Activated CD4-positive, alpha-beta T cell treated with anti-CD3 and anti-CD28 coated beads, Interleukin-2, amount 10 ng/mL, durations not matched to agents 7 days and 5 days (primary cell): ENCODE measurements around the gene FBXO30. TPM values are rescaled to one million over a fixed set of nuclear protein-coding genes. Genes with fewer than 3 reads are reported as not detected.

Source experiments
- CTCF ChIA-PET: fragments of 350-600 bp; sonication (Branson Sonifier 250); formaldehyde crosslinking; loops from one replicate; lab custom pipeline; 2021; ENCODE audit warnings: antibody characterized with exemption; lab: Charles Lee
- POLR2A ChIA-PET: fragments of 350-600 bp; sonication (Branson Sonifier 250); formaldehyde crosslinking; loops from one replicate; lab custom pipeline; 2021; ENCODE audit warnings: antibody characterized with exemption; lab: Charles Lee
- DNase-seq: peaks from one replicate; pipeline ENCODE4 v3.0.0-alpha.2; 2020
- H3K27ac Mint-ChIP-seq: one replicate; pipeline ENCODE4 v1.8.0; 2021; ENCODE audit warnings: mild to moderate bottlenecking, moderate library complexity, mixed read lengths
- H3K27me3 Mint-ChIP-seq: one replicate; pipeline ENCODE4 v1.8.0; 2021; ENCODE audit warnings: mixed read lengths
- H3K36me3 Mint-ChIP-seq: one replicate; pipeline ENCODE4 v1.8.0; 2021; ENCODE audit warnings: low read depth, mixed read lengths
- H3K4me1 Mint-ChIP-seq: one replicate; pipeline ENCODE4 v1.8.0; 2021; ENCODE audit warnings: mixed read lengths
- H3K4me3 Mint-ChIP-seq: one replicate; pipeline ENCODE4 v1.8.0; 2021; ENCODE audit warnings: mild to moderate bottlenecking, moderate library complexity, mixed read lengths
- H3K9me3 Mint-ChIP-seq: one replicate; pipeline ENCODE4 v1.8.0; 2021; ENCODE audit warnings: mixed read lengths
- total RNA-seq, 2 experiments: library from RNA; stranded (reverse); gene quantifications; one replicate each; pipeline ENCODE4 v1.2.3, GENCODE V29; 2021

FBXO30 gene
- total RNA-seq, 2 experiments from 2014 or later, result 3.1 to 4.0 TPM

GRCh38 chr6:145772846-145773245, 41.7 kb downstream of the FBXO30 start:
- ChIA-PET POLR2A (no interaction called here), CTCF (no interaction called here)
- Mint-ChIP-seq H3K36me3 (no peaks in the 10 kb centered on the region), H3K4me3 (no peak overlapping the region), H3K9me3 (peaks cover 3% of the 10 kb centered on the region), H3K27ac (no peak overlapping the region), H3K4me1 (no peaks in the 10 kb centered on the region), H3K27me3 (peaks cover 5% of the 10 kb centered on the region)
- DNase-seq, result no peak

- H3K4me1 Mint-ChIP-seq, result no peaks in the 10 kb centered on the region
- H3K36me3 Mint-ChIP-seq, result no peaks in the 10 kb centered on the region
- ChIA-PET CTCF (no interaction called here), POLR2A (no interaction called here)
- DNase-seq, result no peak
- no peak overlapping the region for H3K27ac Mint-ChIP-seq
- H3K4me3 Mint-ChIP-seq, result no peak overlapping the region
- H3K9me3 Mint-ChIP-seq, result no peaks in the 10 kb centered on the region
- H3K27me3 Mint-ChIP-seq, result no peaks in the 10 kb centered on the region
Measured at GRCh38 chr6:145765449-145765848, 49.1 kb downstream of the FBXO30 start.

GRCh38 chr6:145763742-145764141, 50.9 kb downstream of the FBXO30 start:
- Mint-ChIP-seq H3K27me3 (no peaks in the 10 kb centered on the region), H3K4me3 (no peak overlapping the region), H3K9me3 (no peaks in the 10 kb centered on the region), H3K4me1 (no peaks in the 10 kb centered on the region), H3K36me3 (no peaks in the 10 kb centered on the region), H3K27ac (no peak overlapping the region)
- DNase-seq, result no peak
- CTCF ChIA-PET, result no interaction called here
- POLR2A ChIA-PET, result interaction anchor here (0.6 kb wide), 1 partner anchor 1165 kb away, joined by 3 read pairs; no protein-coding TSS in a partner anchor

- Mint-ChIP-seq H3K36me3 (no peaks in the 10 kb centered on the region), H3K27ac (no peak overlapping the region), H3K4me3 (no peak overlapping the region), H3K27me3 (no peaks in the 10 kb centered on the region), H3K9me3 (no peaks in the 10 kb centered on the region), H3K4me1 (no peaks in the 10 kb centered on the region)
- ChIA-PET CTCF (interaction anchor here (0.9 kb wide), 1 partner anchor 27 kb away, joined by 3 read pairs; the partner anchor contains the start of gene EPM2A), POLR2A (no interaction called here)
- DNase-seq, result no peak
Measured at GRCh38 chr6:145761584-145761983, 53.0 kb downstream of the FBXO30 start.

GRCh38 chr6:145758113-145758512, 56.5 kb downstream of the FBXO30 start:
- no peaks in the 10 kb centered on the region for H3K9me3 Mint-ChIP-seq
- H3K4me1 Mint-ChIP-seq, result no peaks in the 10 kb centered on the region
- ChIA-PET POLR2A (no interaction called here), CTCF (no interaction called here)
- peaks cover 3% of the 10 kb centered on the region for H3K27me3 Mint-ChIP-seq
- no peak for DNase-seq
- no peaks in the 10 kb centered on the region for H3K36me3 Mint-ChIP-seq
- H3K27ac Mint-ChIP-seq, result no peak overlapping the region
- H3K4me3 Mint-ChIP-seq, result no peak overlapping the region

- Mint-ChIP-seq H3K9me3 (no peaks in the 10 kb centered on the region), H3K27me3 (peaks cover 3% of the 10 kb centered on the region), H3K4me3 (no peak overlapping the region), H3K4me1 (no peaks in the 10 kb centered on the region), H3K36me3 (no peaks in the 10 kb centered on the region), H3K27ac (no peak overlapping the region)
- ChIA-PET POLR2A (no interaction called here), CTCF (no interaction called here)
- no peak for DNase-seq
Measured at GRCh38 chr6:145756170-145756662, 58.4 kb downstream of the FBXO30 start.

GRCh38 chr6:145755682-145756081, 58.9 kb downstream of the FBXO30 start:
- no peak overlapping the region for H3K4me3 Mint-ChIP-seq
- no peaks in the 10 kb centered on the region for H3K36me3 Mint-ChIP-seq
- CTCF ChIA-PET, result no interaction called here
- no peaks in the 10 kb centered on the region for H3K9me3 Mint-ChIP-seq
- H3K4me1 Mint-ChIP-seq, result no peaks in the 10 kb centered on the region
- no peak for DNase-seq
- peaks cover 3% of the 10 kb centered on the region for H3K27me3 Mint-ChIP-seq
- H3K27ac Mint-ChIP-seq, result no peak overlapping the region
- POLR2A ChIA-PET, result no interaction called here

- H3K27me3 Mint-ChIP-seq, result peaks cover 3% of the 10 kb centered on the region
- POLR2A ChIA-PET, result no interaction called here
Measured at GRCh38 chr6:145752638-145753037, 62.0 kb downstream of the FBXO30 start.

GRCh38 chr6:145749632-145750031, 65.0 kb downstream of the FBXO30 start:
- DNase-seq, result no peak
- Mint-ChIP-seq H3K27ac (no peak overlapping the region), H3K4me3 (no peak overlapping the region), H3K9me3 (no peaks in the 10 kb centered on the region), H3K27me3 (peaks cover 3% of the 10 kb centered on the region), H3K4me1 (peaks cover 12% of the 10 kb centered on the region), H3K36me3 (no peaks in the 10 kb centered on the region)
- ChIA-PET POLR2A (no interaction called here), CTCF (interaction anchor here (0.9 kb wide), 1 partner anchor 52 kb away, joined by 3 read pairs; no protein-coding TSS in a partner anchor)

More at GRCh38 chr6:145752638-145753037, 62.0 kb downstream of the FBXO30 start:
- no peaks in the 10 kb centered on the region for H3K9me3 Mint-ChIP-seq
- H3K4me1 Mint-ChIP-seq, result peaks cover 12% of the 10 kb centered on the region
- CTCF ChIA-PET, result no interaction called here
- H3K4me3 Mint-ChIP-seq, result no peak overlapping the region
- H3K36me3 Mint-ChIP-seq, result no peaks in the 10 kb centered on the region
- no peak for DNase-seq
- no peak overlapping the region for H3K27ac Mint-ChIP-seq

- ChIA-PET POLR2A (no interaction called here), CTCF (interaction anchor here (1.6 kb wide), 1 partner anchor 10 kb away, joined by 7 read pairs; no protein-coding TSS in a partner anchor)
- H3K4me1 Mint-ChIP-seq, result peaks cover 12% of the 10 kb centered on the region
- no peak overlapping the region for H3K4me3 Mint-ChIP-seq
- H3K27me3 Mint-ChIP-seq, result no peaks in the 10 kb centered on the region
- H3K27ac Mint-ChIP-seq, result no peak overlapping the region
- H3K9me3 Mint-ChIP-seq, result no peaks in the 10 kb centered on the region
- DNase-seq, result no peak
- no peaks in the 10 kb centered on the region for H3K36me3 Mint-ChIP-seq
Measured at GRCh38 chr6:145745861-145746260, 68.7 kb downstream of the FBXO30 start.

- ChIA-PET POLR2A (no interaction called here), CTCF (no interaction called here)
- no peak overlapping the region for H3K4me3 Mint-ChIP-seq
- H3K27me3 Mint-ChIP-seq, result no peaks in the 10 kb centered on the region
- H3K9me3 Mint-ChIP-seq, result peaks cover 1% of the 10 kb centered on the region
- no peak for DNase-seq
- H3K27ac Mint-ChIP-seq, result no peak overlapping the region
- no peaks in the 10 kb centered on the region for H3K36me3 Mint-ChIP-seq
- peaks cover 5% of the 10 kb centered on the region for H3K4me1 Mint-ChIP-seq
Measured at GRCh38 chr6:145744619-145745018, 70.0 kb downstream of the FBXO30 start.

Other genes with a start within 250 kb of the FBXO30 start
- 1 to 10 TPM; 4.5 to 5.7 TPM for gene EPM2A, start 79.3 kb downstream of the FBXO30 start, total RNA-seq
- gene SHPRH, start 149.6 kb upstream of the FBXO30 start, total RNA-seq, result 10 to 100 TPM; 16.5 to 17.8 TPM
- gene GRM1, start 214.3 kb upstream of the FBXO30 start, total RNA-seq, result not detected